Activated T-helper 1 cell treated with anti-CD3 and anti-CD28 coated beads, Interleukin-2, amount 50 U/mL, for 16 hours (primary cell): ENCODE data around the gene SYPL2.
"Not testable (repeated sequence)": the region's sequence is repeated elsewhere in the genome, so short reads cannot be mapped to it uniquely, and the experiment has no call there.

ENCODE experiments used
- DNase-seq, 2 donors: peaks; one replicate each; pipeline ENCODE4 v3.0.0-alpha.2; 2020; ENCODE audit warnings: low read depth in 1 of 2, low spot score in 1 of 2

The SYPL2 gene

GRCh38 chr1:109466452-109467300 lies at the start of gene SYPL2:
Gene SYPL2, plus strand, starts transcription at chr1:109466546. Its CDS starts 298 bp downstream, at chr1:109466844.
- no peak for DNase-seq

DNA sequence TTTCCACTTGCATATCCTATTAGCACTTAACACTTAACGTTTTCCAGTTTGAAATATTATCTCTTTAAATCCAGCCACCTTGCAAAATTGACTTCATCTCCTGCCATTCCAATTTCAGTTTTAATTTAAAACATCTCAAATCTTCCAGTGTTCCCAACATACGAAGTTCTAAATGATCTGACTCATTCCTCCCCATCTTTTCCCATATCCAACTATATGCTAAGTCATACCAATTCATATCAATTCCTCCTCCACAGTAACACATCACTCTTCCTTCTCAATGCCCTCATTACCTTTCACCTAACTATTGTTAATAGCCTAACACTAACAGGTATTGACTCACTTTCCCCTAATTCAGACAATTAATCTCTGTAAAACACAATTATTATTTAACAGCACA lies 42.8 kb upstream of the SYPL2 start:
- no peak for DNase-seq

DNA sequence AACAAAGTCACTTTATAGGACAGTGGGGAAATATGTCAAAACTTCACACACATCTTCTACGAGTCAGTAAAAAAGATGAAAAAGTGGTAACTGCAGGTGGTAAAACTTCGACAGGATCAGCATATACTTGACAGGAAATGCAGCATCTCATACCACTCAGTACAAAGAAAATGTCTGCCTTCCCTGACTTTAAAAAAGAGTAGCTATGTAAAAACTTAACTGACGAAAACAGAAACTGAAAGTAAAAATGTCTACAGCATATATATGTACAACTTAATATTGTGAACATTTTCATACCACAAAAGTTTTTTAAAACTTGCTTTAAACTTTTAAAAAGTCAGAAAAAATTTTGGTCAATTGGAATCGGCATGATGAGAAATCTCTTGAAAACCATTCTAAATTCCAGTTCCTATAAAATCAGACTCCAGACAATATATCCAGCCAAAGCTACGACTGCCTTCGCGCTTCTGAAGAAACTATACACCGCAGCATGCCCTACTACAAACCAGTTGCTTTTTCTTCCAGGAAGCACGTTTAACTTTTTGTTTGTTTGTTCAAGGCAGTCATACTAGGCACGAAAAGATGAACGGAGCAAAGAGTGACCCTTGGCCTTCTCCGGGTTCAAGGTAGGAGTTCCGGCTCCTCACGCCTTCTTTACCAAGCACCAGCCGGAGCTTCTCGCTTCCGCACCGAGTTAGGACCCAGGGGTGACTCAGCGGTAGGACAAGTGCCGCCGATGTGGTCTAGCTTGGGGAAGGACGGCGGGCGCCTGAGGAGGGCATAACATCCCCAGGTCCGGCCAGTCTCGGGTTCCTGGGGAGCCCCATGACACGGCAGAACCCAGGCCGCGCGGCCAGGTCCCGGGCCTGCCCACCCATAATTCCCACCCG lies 40.7 kb upstream of the SYPL2 start:
- peak; percentile 30 to 37 for DNase-seq

DNA sequence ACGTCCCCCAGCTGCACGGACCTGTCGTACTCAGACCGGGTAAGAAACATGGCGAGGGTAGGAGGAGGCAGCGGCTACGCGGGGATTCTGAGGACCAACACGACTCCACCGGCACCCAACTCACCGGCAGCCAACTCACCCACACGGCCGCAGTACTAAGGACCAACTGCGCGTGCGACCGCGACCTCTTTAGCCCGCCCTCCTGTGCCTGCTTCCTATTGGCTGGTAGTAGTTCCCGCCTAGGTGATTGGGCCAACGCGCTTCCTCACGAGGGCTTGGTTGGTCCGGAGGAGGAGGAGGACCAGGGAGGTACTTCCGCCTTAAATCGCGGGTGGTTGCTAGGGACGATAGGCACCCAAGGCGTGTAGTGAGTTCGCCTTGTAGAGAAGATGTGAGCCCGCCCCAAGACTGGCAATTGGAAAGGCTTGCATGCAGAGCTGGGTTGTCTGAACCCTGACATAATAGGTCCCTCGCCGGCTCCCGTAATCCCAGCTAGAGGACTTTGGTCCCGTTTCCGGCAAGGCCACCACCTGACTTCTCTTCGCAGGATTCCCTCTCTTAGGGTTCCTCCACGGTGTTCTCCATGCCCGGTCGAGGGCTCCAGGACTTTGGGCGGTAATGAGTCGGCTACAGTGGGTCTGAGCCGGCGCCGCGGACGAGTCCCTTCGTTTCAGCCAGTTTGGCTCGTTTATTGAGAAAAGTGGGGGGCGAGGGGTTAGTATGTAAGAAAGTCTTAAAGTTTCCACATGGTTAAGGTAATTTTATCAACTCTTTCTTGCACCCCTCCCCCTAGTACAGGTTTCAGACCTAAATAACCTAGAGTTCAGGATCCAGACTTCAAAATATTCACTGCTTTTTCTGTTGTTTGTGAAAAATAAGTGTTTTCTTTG lies 39.8 kb upstream of the SYPL2 start, which contains the start of gene PSMA5:
PSMA5 (minus strand) TSS at position 168 of the 890 bp plus-strand sequence; CDS start at position 50, 118 bp downstream.
- peak; percentile 83 to 91 for DNase-seq

GRCh38 chr1:109427171-109427467 lies 39.2 kb upstream of the SYPL2 start:
- no peak for DNase-seq

GRCh38 chr1:109432336-109432735 lies 34.0 kb upstream of the SYPL2 start:
- no peak for DNase-seq

- no peak for DNase-seq
Measured at GRCh38 chr1:109433322-109433721, 33.0 kb upstream of the SYPL2 start.

DNA sequence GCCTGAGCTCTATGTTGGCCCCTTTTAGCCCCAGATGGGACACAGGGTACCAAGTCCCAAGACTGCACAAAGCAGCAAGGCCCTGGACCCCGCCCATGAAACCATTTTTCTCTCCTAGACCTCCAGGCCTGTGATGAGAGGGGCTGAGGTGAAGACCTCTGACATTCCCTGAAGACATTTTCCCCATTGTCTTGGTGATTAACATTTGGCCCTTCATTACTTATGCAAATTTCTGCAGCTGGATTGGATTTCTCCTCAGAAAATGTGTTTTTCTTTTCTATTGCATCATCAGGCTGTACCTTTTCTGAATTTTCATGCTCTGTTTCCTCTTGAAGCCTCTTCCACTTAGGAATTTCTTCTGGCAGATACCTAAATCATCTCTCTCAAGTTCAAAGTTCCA lies 31.9 kb upstream of the SYPL2 start:
- DNase-seq, result no peak

- no peak for DNase-seq
Measured at GRCh38 chr1:109438798-109439297, 27.5 kb upstream of the SYPL2 start.

DNA sequence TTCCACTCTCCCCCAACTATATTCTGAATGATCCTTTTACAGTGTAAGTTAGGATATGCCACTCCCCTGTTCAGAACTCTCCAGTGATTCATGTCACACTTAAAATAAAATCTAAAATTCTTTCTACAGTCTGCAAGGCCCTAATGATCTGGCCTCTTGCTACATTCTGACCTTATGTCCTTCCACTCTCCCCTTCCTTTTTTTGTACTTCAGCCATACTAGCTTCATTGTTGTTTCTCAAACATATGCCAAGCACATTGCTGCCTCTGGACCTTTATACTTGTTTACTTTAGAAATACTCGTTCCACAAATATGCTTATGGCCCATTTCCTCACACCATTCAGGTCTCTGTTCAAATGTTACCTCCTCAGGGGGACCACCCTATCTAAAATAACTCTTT lies 25.3 kb upstream of the SYPL2 start:
- no peak for DNase-seq

GRCh38 chr1:109443476-109443875 lies 22.9 kb upstream of the SYPL2 start:
- no peak for DNase-seq

DNA sequence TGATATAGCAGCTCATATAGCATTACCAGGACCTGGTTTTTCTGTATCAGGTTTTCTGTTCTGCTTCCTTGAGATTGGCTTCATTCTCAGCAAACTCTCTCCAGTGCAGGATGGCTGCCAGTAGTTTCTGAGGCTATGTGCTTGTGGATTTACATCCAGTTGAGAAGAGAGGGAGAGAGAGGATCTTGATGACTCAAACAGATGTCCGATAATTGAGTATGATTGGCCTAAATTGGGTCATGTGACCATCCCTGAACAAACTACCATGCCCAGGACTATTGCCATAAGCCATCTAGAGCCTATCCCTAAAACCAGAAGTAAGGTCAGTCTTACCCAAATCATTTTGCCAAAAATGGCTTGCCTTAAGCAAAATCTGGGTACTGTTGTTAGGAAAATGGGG lies 22.0 kb upstream of the SYPL2 start:
- DNase-seq, result no peak

DNA sequence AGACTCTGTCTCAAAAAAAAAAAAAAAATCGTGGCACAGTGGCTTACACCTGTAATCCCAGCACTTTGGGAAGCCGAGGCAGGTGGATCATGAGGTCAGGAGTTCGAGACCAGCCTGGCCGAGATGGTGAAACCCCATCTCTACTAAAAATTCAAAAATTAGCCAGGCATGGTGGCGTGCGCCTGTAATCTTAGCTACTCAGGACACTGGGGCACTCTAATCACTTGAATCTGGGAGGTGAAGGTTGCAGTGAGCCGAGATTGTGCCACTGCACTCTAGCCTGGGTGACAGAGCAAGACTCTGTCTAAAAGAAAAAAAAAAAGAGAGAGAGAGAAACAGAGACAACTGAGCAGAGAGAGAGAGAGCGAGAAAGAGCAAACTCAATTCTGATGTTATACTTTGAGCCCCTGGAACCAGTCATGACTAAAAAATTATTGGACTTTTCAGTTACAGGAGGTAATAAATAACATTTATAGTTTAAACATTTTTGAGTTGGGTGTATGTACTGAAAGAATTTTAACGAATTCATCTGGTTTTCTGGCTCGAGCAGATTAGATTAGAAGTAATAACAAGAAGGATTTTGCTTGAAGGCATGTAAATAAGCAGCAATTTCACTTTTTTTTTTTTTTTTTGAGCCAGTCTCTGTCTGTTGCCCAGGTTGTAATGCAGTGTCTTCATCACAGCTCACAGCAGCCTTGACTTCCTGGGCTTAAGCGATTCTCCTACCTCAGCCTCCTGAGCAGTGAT lies 20.2 kb upstream of the SYPL2 start:
- not testable (repeated sequence) for DNase-seq

- no peak for DNase-seq
Measured at GRCh38 chr1:109447524-109447923, 18.8 kb upstream of the SYPL2 start.

- no peak for DNase-seq
Measured at GRCh38 chr1:109454497-109455133, 11.7 kb upstream of the SYPL2 start.

- DNase-seq, result no peak
Measured at GRCh38 chr1:109457819-109458218, 8.5 kb upstream of the SYPL2 start.

GRCh38 chr1:109466125-109466451 lies 258 bp upstream of the SYPL2 start:
- DNase-seq, result no peak

DNA sequence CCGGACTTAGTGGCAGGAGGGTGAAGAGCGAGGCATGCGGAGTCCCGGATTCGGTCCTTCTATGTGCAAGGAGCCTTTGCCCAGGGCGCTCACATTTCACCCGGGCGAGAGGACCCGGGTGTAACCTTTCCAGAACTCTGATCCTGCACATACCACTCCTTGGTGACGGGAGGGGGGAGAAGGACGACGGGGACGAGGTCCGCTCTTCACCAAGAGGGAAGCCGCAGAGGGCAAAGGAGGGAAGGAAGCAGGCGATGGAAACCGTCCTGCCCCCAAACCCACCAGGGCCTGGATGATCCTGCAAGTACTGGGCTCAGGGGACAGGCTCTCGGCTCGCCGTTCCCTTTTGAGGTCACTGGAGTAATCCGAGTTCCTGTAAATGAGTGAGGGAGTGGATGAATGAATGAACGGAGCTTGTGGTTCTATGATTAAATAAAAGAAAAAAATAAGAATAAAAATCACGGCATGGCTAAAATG lies 993 bp downstream of the SYPL2 start:
- no peak for DNase-seq

DNA sequence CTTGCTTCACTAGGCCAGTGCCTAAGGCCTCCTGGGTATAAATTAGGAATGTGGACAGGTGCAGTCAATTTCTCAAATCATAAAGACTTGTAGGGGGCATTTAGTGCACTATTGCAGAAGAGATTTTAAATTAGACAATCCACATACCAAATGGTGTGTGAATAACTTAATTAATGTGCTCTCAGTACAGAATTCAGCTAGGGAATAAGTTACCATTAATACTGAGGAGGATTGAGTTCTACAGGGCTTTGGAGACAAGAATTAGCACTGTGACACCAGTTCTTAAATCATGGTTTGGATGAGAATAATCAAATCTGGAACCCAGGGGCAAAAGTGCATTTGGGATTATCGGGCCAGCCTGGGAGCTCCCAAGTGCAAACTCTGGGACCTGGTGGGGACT lies 1.7 kb downstream of the SYPL2 start:
- no peak for DNase-seq

GRCh38 chr1:109468903-109469302 lies 2.6 kb downstream of the SYPL2 start:
- no peak for DNase-seq
